ENCODE data around the gene ITFG1.

- TF ChIP-seq CTCF (IDR thresholded peaks at IDR 0.05), result no peak
- no peak for TF ChIP-seq POLR2A (IDR thresholded peaks at IDR 0.05)
Observed at GRCh38 chr16:47229053-47230050, 231.5 kb downstream of the ITFG1 start.

All from heart left ventricle (tissue), 13 donors.